HG03354 (cell line): ENCODE results near the gene GRM1.

Experiments
- ATAC-seq: cut with Tn5 transposase; IDR thresholded peaks from one replicate; pipeline ENCODE4 v1.9.1; 2021; ENCODE audit warnings: mild to moderate bottlenecking; ENCODE audit not compliant: unreplicated experiment, poor library complexity, severe bottlenecking

The GRM1 gene

DNA sequence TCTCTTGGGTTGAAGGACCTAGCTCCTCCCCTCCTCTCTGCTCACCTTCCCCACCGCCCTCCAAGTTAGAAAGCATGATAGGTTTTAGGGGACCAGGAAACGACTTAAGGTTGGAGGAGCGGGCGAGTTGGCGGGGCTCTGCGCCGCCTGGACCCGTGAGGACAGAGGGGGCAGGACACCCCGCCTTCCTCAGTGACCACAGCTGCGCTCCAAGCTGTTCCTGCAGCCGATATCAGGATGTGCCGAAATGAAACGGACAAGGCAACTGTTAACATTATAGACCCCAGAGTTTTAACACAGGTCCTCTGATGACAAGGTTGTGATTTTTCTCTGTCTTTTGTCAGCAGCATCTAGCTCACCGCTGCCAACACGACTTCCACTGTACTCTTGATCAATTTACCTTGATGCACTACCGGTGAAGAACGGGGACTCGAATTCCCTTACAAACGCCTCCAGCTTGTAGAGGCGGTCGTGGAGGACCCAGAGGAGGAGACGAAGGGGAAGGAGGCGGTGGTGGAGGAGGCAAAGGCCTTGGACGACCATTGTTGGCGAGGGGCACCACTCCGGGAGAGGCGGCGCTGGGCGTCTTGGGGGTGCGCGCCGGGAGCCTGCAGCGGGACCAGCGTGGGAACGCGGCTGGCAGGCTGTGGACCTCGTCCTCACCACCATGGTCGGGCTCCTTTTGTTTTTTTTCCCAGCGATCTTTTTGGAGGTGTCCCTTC is at the start of gene GRM1:
GRM1 (plus strand) TSS at position 212 of the 722 bp plus-strand sequence; CDS start at position 668, 456 bp downstream.
- no peak for ATAC-seq

DNA sequence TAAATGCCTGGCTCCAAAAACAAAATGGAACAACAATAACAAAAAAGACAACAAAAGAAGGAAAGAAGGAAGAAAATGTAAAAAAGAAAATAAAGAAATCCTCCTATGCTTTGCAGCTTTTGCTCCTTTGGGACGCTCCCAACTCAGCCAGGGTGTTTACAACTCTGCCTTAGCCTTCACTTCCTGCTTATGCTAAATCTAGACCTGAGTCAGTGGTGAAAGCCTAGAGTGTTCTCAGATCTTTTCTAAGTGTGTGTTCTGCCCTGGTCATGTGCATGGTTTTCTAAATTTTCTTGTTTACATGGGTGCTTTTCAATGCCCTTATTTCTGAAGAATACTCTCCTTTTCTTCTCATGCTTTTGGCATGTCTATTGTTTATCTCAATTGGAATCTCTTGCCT is 19.5 kb upstream of the GRM1 start:
- no peak for ATAC-seq

DNA sequence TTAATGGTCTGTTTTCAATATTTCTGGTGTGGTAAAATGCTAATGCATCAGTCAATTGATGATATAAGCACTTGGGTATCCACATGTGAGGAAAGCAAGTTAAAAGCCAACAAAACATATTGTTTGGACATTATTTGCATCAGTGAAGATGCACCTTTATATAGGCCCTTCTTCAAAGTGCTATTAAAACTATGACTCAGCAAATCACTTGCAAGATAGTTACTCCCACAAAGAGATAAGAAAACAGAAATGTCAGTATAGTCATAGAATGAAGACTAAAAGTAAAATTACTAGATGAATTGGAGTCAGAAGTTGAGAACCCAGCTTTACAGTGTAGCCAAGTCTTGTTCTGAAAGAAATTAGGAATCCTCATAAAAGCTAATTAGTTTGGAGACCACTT is 14.6 kb upstream of the GRM1 start:
- ATAC-seq: no peak

- no peak for ATAC-seq
Observed at GRCh38 chr6:146017672-146018071, 11.2 kb upstream of the GRM1 start.

GRCh38 chr6:146026873-146027272 is 2.0 kb upstream of the GRM1 start:
- no peak for ATAC-seq

DNA sequence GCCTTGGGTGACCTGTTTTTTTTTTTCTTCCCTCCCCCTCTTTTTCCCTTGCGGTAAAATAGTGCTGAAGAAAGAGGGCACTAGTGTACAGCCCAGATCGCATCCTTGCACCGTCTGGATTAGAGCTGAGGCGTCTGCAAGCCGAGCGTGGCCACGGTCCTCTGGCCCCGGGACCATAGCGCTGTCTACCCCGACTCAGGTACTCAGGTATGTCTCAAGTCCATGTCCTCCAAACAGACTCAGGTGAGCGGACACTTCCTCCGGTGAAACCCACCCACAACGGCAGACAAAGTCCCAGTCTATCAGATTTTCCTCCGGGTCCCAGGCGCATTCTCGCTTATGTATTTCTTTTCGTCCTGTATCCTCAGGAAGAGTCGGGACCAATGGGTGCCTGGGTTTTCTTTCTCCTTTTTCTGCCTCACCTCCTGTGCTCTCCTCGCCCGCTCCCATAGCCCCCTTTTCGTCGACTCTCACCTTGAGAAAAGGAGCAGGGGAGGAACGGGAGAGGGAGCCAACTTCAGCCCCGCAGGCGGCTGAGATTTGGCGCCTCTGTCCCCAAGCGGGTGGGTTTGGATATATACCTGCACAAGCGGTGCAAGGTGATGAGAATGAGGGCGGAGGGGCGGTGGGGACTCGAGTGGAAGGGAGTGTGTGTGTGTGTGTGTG is 1.1 kb upstream of the GRM1 start:
- no peak for ATAC-seq

- ATAC-seq: peak; percentile 83
Observed at GRCh38 chr6:146028252-146028795, 538 bp upstream of the GRM1 start.

DNA sequence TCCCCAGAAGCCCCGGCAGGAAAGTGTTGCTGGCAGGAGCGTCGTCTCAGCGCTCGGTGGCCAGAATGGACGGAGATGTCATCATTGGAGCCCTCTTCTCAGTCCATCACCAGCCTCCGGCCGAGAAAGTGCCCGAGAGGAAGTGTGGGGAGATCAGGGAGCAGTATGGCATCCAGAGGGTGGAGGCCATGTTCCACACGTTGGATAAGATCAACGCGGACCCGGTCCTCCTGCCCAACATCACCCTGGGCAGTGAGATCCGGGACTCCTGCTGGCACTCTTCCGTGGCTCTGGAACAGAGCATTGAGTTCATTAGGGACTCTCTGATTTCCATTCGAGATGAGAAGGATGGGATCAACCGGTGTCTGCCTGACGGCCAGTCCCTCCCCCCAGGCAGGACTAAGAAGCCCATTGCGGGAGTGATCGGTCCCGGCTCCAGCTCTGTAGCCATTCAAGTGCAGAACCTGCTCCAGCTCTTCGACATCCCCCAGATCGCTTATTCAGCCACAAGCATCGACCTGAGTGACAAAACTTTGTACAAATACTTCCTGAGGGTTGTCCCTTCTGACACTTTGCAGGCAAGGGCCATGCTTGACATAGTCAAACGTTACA is 817 bp downstream of the GRM1 start:
- ATAC-seq: no peak

- no peak for ATAC-seq
Observed at GRCh38 chr6:146032387-146032786, 3.5 kb downstream of the GRM1 start.

DNA sequence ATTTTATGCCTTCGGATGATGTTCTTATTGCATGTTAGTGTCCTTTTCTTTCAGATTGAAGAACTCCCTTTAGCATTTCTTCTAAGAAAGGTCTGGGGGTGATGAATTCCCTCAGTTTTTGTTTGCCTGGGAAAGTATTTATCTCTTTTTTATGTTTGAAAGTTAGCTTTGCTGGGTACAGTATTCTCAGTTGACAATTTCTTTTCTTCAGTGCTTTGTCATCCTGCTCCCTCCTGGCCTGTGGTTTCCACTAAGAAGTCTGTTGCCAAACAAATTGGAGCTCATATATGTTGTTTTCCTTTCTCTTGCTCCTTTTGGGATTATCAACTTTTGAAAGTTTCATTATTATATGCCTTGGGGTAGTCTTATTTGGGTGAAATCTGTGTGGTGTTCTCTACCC is 11.5 kb downstream of the GRM1 start:
- no peak for ATAC-seq

- ATAC-seq: peak; percentile 55
Observed at GRCh38 chr6:146041282-146041681, 12.4 kb downstream of the GRM1 start.

DNA sequence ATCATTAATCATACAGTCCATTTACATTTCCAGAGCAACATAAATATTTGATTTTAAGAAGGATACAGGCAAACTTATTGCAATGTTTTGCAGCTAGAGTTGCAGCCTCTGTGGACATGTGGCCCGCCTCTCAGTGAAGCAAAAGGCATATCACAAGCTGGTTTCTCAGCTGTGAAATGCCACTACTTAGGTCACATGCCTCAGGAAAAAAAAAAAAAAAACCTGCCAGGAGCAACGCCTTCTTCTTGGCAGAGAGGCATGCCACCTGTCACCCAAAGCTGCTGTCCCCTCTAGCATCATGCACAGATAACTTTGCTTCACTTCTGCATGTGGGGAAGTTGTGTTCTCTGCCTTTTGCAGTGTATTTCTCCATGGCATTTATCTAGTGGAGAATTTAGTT is 18.5 kb downstream of the GRM1 start:
- ATAC-seq: no peak

GRCh38 chr6:146050168-146050567 is 21.3 kb downstream of the GRM1 start:
- no peak for ATAC-seq

DNA sequence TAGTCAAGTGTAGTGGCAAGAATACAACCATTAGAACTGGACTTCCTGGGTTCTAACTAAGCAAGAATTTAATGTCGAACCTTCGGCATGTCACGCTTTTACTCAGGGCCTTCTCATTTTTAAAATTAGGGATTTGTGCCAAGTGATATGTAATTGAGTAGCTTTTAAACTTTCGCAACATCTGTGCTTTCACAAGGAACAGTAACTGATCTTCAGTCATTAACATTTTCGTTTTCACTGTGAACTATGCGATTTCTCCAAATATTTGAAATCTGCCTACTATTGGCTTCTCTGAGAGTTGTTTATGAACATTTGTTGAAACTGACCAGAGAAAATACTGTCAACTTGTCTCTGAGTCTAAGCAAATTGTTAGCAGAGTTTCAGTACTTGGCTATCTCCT is 27.6 kb downstream of the GRM1 start:
- no peak for ATAC-seq

DNA sequence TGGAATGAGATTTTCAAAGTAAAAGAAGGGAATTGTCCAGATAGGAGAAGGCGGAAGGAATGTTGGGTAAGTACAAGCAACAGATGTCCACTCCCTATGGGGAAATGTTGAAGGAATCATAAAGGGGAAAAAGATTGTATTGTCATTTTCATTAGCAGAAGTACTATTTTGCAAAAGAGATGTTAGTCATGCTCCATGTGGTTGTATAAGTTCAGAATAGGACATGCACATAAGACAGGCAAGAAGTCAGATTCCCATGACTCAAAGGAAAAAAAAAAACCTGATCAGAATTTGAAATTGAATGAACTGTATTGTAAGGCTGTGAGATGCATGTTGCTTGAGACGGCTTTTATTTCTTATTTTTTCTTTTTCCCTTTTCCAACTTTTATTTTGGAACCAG is 36.8 kb downstream of the GRM1 start:
- ATAC-seq: no peak

DNA sequence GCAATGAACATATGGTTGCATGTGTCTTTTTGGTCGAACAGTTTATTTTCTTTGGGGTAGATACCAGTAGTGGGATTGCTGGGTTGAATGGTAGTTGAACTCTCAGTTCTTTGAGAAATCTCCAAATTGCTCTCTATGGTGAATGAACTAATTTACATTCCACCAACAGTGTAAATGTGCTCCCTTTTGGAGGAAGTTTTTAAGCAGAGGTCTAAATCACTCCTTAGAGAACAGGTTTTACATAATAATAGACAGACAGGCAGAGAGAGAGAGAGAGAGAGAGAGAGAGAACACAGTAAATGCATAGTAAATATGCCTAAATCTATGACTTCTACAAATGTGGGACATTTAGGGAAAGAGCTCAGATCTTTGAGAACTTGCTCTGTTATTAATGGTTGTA is 37.6 kb downstream of the GRM1 start:
- no peak for ATAC-seq

- no peak for ATAC-seq
Observed at GRCh38 chr6:146071781-146072180, 42.9 kb downstream of the GRM1 start.

- no peak for ATAC-seq
Observed at GRCh38 chr6:146077992-146078391, 49.1 kb downstream of the GRM1 start.

DNA sequence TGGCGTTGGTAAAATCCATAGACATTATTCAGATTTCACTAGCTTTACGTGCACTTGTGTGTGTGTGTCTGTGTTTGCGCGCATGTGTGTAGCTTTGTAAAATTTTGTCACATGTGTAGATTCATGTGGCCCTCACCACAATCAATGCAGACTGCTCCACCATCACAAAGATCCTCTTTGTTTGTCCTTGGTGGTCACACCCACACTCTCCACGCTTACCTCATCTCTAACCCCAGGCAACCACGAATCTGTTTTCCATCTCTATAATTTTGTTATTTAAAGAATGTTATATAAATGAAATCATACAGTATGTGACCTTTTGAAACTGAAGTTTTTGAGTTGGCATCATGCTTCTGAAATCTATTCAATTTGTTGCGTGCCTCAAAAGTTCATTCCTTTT is 58.5 kb downstream of the GRM1 start:
- ATAC-seq: no peak

DNA sequence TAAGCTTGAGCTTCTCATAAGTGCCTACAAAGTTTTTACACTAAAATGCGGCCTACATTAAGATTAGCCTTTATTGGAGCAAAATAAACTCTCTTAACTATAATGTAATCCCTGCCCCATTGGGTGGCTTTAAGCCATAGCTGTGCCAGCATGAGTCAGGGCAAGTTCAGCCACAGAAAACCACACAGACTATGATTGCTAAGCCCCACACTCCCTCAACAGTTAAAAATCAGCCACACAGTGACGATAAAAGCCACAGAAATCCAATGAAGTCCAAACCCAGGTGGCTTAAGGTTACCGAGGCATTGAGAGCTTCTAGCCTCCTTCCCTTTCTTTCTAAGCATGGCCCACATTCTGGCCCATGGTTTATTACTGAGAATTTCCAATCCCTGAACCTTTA is 61.6 kb downstream of the GRM1 start:
- no peak for ATAC-seq
